ENCODE results near the gene IVD. TPM values are rescaled to one million over a fixed set of nuclear protein-coding genes. Genes with fewer than 3 reads are reported as not detected.

The IVD gene
- polyA plus RNA-seq, 1 donor from 2014 or later: 28.6 TPM

DNA sequence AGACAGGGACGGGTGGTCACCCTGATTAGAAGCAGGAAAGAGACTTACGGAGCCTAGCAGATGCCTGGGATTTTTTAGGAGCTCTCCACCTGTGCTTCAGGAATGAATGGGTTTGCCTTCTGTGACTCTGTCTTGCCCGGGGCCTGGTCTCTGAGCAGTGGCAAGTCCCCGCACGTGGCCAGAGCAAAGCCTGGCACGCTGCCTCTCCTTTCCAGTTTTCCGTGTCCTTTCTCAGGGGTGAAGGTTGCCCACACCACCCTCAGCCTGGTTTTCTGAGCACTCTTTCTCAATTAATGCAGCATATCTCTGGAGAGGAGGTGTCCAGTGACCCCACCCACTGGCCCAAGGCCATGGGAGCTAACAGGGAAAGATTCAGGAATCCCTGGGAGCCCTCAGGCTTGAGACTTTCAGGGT is 50.7 kb downstream of the IVD start (continued):
- TF ChIP-seq, protein P1, sequence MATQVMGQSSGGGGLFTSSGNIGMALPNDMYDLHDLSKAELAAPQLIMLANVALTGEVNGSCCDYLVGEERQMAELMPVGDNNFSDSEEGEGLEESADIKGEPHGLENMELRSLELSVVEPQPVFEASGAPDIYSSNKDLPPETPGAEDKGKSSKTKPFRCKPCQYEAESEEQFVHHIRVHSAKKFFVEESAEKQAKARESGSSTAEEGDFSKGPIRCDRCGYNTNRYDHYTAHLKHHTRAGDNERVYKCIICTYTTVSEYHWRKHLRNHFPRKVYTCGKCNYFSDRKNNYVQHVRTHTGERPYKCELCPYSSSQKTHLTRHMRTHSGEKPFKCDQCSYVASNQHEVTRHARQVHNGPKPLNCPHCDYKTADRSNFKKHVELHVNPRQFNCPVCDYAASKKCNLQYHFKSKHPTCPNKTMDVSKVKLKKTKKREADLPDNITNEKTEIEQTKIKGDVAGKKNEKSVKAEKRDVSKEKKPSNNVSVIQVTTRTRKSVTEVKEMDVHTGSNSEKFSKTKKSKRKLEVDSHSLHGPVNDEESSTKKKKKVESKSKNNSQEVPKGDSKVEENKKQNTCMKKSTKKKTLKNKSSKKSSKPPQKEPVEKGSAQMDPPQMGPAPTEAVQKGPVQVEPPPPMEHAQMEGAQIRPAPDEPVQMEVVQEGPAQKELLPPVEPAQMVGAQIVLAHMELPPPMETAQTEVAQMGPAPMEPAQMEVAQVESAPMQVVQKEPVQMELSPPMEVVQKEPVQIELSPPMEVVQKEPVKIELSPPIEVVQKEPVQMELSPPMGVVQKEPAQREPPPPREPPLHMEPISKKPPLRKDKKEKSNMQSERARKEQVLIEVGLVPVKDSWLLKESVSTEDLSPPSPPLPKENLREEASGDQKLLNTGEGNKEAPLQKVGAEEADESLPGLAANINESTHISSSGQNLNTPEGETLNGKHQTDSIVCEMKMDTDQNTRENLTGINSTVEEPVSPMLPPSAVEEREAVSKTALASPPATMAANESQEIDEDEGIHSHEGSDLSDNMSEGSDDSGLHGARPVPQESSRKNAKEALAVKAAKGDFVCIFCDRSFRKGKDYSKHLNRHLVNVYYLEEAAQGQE (IDR thresholded peaks at IDR 0.05; ENCODE audit: borderline replicate concordance): no peak
- no peak for TF ChIP-seq RAD21 (conservative IDR thresholded peaks at IDR 0.05)

DNA sequence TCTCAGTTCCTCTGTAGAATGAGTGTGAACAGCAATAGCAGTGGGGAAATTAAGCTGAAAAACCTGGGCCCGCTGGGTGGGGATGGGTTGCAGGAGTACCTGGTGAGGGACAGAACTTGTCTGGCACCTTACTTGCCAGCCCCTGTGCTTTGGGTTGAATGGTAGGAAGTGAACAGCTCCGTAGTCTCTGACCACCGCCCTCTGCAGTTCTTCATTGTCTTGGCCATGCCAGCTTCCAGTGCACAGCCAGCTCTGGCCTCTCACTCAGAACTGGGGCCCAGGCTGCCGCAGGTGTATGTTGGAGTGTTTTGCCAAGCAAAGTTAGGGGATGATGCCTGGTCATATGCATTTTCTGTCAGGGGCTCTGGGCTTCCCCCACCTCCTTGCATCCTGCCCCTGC is 51.1 kb downstream of the IVD start:
- H3K36me3 ChIP-seq (ENCODE audit: insufficient read depth, low read length): no peaks in the 10 kb centered on the region
- H3K9me2 ChIP-seq (ENCODE audit: insufficient read depth, low read length): no peaks in the 10 kb centered on the region
- H3K9ac ChIP-seq (ENCODE audit: low read length): no peak overlapping the region
- no peaks in the 10 kb centered on the region for H3K79me2 ChIP-seq (replicated peaks; ENCODE audit: insufficient read depth, low read length)
- no peaks in the 10 kb centered on the region for H3K27me3 ChIP-seq (ENCODE audit: insufficient read depth, low read depth, low read length)
- H3K4me3 ChIP-seq (ENCODE audit: low read length): no peak overlapping the region
- H2AFZ ChIP-seq (ENCODE audit: low read depth, low read length): no peak overlapping the region
- H3F3A ChIP-seq (ENCODE audit: insufficient read depth, low read length, poor library complexity, severe bottlenecking): no peaks in the 10 kb centered on the region
- H4K20me1 ChIP-seq (ENCODE audit: insufficient read depth): no peaks in the 10 kb centered on the region
- no peak overlapping the region for H3K4me2 ChIP-seq (ENCODE audit: low read length)
- no peaks in the 10 kb centered on the region for H3K9me3 ChIP-seq (ENCODE audit: low read length)
- no peak overlapping the region for H3K27ac ChIP-seq (ENCODE audit: low read length)
- TF ChIP-seq, protein P2, sequence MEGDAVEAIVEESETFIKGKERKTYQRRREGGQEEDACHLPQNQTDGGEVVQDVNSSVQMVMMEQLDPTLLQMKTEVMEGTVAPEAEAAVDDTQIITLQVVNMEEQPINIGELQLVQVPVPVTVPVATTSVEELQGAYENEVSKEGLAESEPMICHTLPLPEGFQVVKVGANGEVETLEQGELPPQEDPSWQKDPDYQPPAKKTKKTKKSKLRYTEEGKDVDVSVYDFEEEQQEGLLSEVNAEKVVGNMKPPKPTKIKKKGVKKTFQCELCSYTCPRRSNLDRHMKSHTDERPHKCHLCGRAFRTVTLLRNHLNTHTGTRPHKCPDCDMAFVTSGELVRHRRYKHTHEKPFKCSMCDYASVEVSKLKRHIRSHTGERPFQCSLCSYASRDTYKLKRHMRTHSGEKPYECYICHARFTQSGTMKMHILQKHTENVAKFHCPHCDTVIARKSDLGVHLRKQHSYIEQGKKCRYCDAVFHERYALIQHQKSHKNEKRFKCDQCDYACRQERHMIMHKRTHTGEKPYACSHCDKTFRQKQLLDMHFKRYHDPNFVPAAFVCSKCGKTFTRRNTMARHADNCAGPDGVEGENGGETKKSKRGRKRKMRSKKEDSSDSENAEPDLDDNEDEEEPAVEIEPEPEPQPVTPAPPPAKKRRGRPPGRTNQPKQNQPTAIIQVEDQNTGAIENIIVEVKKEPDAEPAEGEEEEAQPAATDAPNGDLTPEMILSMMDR (IDR thresholded peaks at IDR 0.05; ENCODE audit: poor library complexity, severe bottlenecking): no peak
- TF ChIP-seq MXI1 (conservative IDR thresholded peaks at IDR 0.05; ENCODE audit: poor library complexity, severe bottlenecking) (no peak), RAD21 (conservative IDR thresholded peaks at IDR 0.05) (no peak), SMC3 (conservative IDR thresholded peaks at IDR 0.05; ENCODE audit: poor library complexity) (no peak), TAF1 (IDR thresholded peaks at IDR 0.05; ENCODE audit: low read depth) (no peak), EZH2 (IDR thresholded peaks at IDR 0.05; ENCODE audit: borderline replicate concordance, insufficient read depth, low read length, poor library complexity, severe bottlenecking) (no peak), EP300 (conservative IDR thresholded peaks at IDR 0.05; ENCODE audit: poor library complexity, severe bottlenecking) (no peak), POLR2AphosphoS5 (IDR thresholded peaks at IDR 0.05) (no peak)
- TF ChIP-seq, protein P1 (IDR thresholded peaks at IDR 0.05; ENCODE audit: borderline replicate concordance): no peak

Measured in neural cell (in vitro differentiated cells).